Calu3 (cell line): ENCODE results near the gene ELANE. TPM values are rescaled to one million over a fixed set of nuclear protein-coding genes. Genes with fewer than 3 reads are reported as not detected.
"Not testable (repeated sequence)": the region's sequence is repeated elsewhere in the genome, so short reads cannot be mapped to it uniquely, and the experiment has no call there.

ENCODE experiments used
- BruUV-seq: library from RNA; stranded (reverse); fragments of 400-500 nt; replicated peaks from 2 replicates; lab custom pipeline; 2021; lab: Mats Ljungman, UMichigan
- CTCF ChIA-PET: fragments of 300-600 bp; sonication (Branson Sonifier 250); formaldehyde crosslinking; loops from one replicate; lab custom pipeline; 2022; ENCODE audit warnings: antibody characterized with exemption; lab: Charles Lee
- DNase-seq: peaks from one replicate; pipeline ENCODE4 v3.0.0; 2022
- H3K27ac Mint-ChIP-seq: one replicate; pipeline ENCODE4 v1.8.0; 2022; ENCODE audit warnings: mixed read lengths; ENCODE audit not compliant: unreplicated experiment
- H3K27me3 Mint-ChIP-seq: one replicate; pipeline ENCODE4 v1.8.0; 2022; ENCODE audit warnings: mixed read lengths; ENCODE audit not compliant: unreplicated experiment
- H3K36me3 Mint-ChIP-seq: one replicate; pipeline ENCODE4 v1.8.0; 2022; ENCODE audit warnings: mild to moderate bottlenecking, moderate library complexity, mixed read lengths; ENCODE audit not compliant: insufficient read depth, unreplicated experiment
- H3K4me1 Mint-ChIP-seq: one replicate; pipeline ENCODE4 v1.8.0; 2022; ENCODE audit warnings: mild to moderate bottlenecking, low read depth, mixed read lengths; ENCODE audit not compliant: unreplicated experiment
- H3K4me3 Mint-ChIP-seq: one replicate; pipeline ENCODE4 v1.8.0; 2022; ENCODE audit warnings: mild to moderate bottlenecking, low read depth, moderate library complexity, mixed read lengths; ENCODE audit not compliant: unreplicated experiment
- H3K9me3 Mint-ChIP-seq: one replicate; pipeline ENCODE4 v1.8.0; 2022; ENCODE audit warnings: low read depth, mixed read lengths; ENCODE audit not compliant: unreplicated experiment
- intact Hi-C: fragments of 100-400 bp; cut with micrococcal nuclease; formaldehyde crosslinking; loops from one replicate; pipeline ENCODE4 v1.10.0; 2022; ENCODE audit not compliant: unreplicated experiment
- total RNA-seq: library from RNA; stranded (reverse); gene quantifications from 2 replicates; pipeline ENCODE4 v1.2.3, GENCODE V29; 2022
- TF ChIP-seq, protein P1 (sequence below): fragments of 200-600 bp; IDR thresholded peaks from one replicate; pipeline ENCODE4 v1.8.0; 2022; ENCODE audit warnings: antibody characterized with exemption; ENCODE audit not compliant: unreplicated experiment

The ELANE gene
- total RNA-seq, 1 experiment from 2014 or later, result not detected

DNA sequence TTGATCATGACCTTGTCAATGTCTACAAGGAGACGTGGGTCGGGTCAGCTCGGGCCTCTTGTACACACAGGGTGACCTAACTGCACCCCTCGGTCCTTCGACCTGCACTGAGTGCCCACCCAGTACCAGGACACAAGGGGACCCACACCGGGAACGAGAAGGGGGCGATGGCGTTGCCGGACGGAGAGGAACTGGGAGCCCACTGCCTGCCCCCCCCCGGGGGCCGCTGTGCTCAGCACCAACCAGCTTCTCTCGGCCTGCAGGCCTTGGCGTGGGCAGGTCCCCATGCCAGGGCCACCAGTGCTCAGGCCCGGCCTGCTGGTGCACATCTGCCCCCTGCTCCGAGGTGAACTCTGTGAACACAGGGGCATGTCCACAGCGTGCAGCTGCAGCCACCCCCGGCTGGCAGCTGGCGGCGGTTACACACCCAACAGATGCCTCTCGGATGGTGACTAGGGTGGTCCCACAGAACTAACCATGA, 21.5 kb downstream of the ELANE start:
- CTCF ChIA-PET, result no interaction called here
- intact Hi-C loops, result no loop called here
- Mint-ChIP-seq H3K9me3 (no peaks in the 10 kb centered on the region), H3K27me3 (no peaks in the 10 kb centered on the region), H3K27ac (no peak overlapping the region), H3K4me3 (no peak overlapping the region), H3K4me1 (no peaks in the 10 kb centered on the region), H3K36me3 (peaks cover 30% of the 10 kb centered on the region)
- TF ChIP-seq, protein P1, sequence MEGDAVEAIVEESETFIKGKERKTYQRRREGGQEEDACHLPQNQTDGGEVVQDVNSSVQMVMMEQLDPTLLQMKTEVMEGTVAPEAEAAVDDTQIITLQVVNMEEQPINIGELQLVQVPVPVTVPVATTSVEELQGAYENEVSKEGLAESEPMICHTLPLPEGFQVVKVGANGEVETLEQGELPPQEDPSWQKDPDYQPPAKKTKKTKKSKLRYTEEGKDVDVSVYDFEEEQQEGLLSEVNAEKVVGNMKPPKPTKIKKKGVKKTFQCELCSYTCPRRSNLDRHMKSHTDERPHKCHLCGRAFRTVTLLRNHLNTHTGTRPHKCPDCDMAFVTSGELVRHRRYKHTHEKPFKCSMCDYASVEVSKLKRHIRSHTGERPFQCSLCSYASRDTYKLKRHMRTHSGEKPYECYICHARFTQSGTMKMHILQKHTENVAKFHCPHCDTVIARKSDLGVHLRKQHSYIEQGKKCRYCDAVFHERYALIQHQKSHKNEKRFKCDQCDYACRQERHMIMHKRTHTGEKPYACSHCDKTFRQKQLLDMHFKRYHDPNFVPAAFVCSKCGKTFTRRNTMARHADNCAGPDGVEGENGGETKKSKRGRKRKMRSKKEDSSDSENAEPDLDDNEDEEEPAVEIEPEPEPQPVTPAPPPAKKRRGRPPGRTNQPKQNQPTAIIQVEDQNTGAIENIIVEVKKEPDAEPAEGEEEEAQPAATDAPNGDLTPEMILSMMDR, result no peak
- no TSS peak for BruUV-seq
- no peak for DNase-seq

DNA sequence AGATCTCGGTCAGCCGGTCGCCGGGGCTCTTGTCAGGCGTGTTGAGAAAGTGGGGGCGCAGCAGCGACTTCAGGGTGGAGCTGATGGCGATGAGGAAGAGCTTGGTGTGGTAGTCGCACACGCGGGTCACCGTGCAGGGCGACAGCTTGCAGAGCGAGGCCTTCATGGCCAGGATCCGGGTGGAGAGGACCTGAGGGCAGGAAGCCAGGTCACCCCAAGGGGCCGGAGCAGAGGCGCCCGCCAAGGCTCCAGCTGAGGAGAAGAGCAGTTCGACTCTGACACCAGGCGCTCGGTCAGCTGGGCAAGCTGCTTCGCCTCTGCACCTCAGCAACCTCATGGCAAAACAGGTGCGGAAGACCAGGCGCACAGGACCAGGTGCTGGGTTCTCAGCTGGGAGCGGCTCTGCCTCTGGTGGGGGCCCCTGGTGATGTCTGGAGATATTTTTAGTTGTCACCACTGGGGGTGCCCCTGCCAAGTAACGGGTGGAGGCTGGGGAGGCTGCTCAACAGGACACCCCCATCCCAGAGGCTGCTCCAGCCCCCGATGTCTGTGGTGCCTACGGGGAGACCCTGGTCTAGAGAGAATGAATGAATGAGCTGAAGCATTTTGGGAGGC, 23.3 kb downstream of the ELANE start:
- no TSS peak for BruUV-seq
- Mint-ChIP-seq H3K27ac (no peak overlapping the region), H3K4me1 (no peaks in the 10 kb centered on the region), H3K4me3 (no peak overlapping the region), H3K36me3 (peaks cover 25% of the 10 kb centered on the region), H3K9me3 (no peaks in the 10 kb centered on the region), H3K27me3 (no peaks in the 10 kb centered on the region)
- intact Hi-C loops, result no loop called here
- TF ChIP-seq, protein P1, result no peak
- DNase-seq, result no peak
- CTCF ChIA-PET, result no interaction called here

DNA sequence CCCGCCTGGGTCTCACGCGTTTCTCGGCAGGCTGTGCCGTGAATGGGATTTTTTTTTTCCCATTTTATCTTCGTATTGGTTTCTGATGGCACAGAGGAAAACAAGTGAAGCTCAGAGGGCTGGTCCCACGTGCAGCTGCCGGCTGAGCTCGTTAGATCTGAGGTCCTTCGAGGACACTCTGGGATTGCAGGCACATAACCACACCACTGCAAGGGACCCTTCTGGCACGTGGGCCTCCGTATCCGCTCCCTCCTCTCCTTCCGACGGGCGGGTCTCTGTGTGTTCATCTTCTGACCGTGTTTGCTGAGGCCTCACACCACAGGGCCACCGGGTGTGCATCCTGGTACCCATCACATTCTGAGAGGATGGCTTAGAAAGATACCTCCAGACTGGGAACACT, 24.0 kb downstream of the ELANE start:
- no peak overlapping the region for H3K4me3 Mint-ChIP-seq
- TF ChIP-seq, protein P1, result no peak
- H3K36me3 Mint-ChIP-seq, result peaks cover 19% of the 10 kb centered on the region
- CTCF ChIA-PET, result no interaction called here
- DNase-seq, result no peak
- H3K27me3 Mint-ChIP-seq, result no peaks in the 10 kb centered on the region
- no peaks in the 10 kb centered on the region for H3K9me3 Mint-ChIP-seq
- no peaks in the 10 kb centered on the region for H3K4me1 Mint-ChIP-seq
- H3K27ac Mint-ChIP-seq, result no peak overlapping the region
- no TSS peak for BruUV-seq
- intact Hi-C loops, result no loop called here

DNA sequence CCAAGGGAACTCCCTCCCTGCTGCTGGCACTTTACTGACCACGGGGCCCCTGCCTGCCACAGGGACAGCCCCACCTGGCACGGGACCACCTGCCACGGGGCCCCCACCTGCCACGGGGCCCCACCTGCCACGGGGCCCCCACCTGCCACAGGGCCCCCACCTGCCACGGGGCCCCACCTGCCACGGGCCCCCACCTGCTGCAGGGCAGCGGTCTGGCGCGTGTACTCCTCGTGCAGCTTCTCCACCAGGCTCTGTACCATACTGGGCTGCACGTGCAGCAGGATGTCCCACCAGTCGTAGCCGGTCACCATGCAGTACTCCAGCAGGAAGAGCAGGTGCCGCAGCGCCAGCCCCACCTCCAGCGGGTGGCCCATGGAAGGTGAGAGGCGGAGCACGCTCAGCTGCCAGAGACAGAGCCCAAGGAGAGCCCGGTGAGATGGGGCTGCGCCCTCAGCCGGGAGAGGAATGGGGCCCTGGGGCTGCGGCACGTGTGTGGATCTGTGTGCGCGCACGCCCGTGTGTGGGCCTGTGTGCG, 24.7 kb downstream of the ELANE start:
- no peaks in the 10 kb centered on the region for H3K9me3 Mint-ChIP-seq
- DNase-seq, result no peak
- no peaks in the 10 kb centered on the region for H3K4me1 Mint-ChIP-seq
- no peak overlapping the region for H3K4me3 Mint-ChIP-seq
- CTCF ChIA-PET, result no interaction called here
- TF ChIP-seq, protein P1, result no peak
- no peak overlapping the region for H3K27ac Mint-ChIP-seq
- intact Hi-C loops, result no loop called here
- peaks cover 19% of the 10 kb centered on the region for H3K36me3 Mint-ChIP-seq
- H3K27me3 Mint-ChIP-seq, result no peaks in the 10 kb centered on the region
- BruUV-seq, result no TSS peak

DNA sequence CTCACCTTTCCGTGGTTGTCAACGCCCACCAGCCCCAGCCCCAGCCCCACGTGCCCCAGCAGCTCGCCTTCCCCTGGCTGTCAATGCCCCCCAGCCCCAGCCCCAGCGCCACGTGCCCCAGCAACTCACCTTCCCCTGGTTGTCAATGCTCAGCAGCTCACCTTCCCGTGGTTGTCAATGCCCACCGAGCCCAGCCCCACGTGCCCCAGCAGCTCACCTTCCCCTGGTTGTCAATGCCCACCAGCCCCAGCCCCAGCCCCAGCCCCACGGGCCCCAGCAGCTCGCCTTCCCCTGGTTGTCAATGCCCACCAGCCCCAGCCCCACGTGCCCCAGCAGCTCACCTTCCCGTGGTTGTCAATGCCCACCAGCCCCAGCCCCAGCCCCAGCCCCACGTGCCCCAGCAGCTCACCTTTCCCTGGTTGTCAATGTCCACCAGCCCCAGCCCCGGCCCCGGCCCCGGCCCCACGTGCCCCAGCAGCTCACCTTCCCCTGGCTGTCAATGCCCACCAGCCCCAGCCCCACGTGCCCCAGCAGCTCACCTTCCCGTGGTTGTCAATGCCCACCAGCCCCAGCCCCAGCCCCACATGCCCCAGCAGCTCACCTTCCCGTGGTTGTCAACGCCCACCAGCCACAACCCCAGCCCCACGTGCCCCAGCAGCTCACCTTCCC, 26.0 kb downstream of the ELANE start:
- CTCF ChIA-PET, BruUV-seq, intact Hi-C loops, H3K27me3 Mint-ChIP-seq, H3K4me3 Mint-ChIP-seq, H3K27ac Mint-ChIP-seq, H3K9me3 Mint-ChIP-seq, DNase-seq, H3K4me1 Mint-ChIP-seq: not testable (repeated sequence)
- H3K36me3 Mint-ChIP-seq, result peaks cover 11% of the 10 kb centered on the region

DNA sequence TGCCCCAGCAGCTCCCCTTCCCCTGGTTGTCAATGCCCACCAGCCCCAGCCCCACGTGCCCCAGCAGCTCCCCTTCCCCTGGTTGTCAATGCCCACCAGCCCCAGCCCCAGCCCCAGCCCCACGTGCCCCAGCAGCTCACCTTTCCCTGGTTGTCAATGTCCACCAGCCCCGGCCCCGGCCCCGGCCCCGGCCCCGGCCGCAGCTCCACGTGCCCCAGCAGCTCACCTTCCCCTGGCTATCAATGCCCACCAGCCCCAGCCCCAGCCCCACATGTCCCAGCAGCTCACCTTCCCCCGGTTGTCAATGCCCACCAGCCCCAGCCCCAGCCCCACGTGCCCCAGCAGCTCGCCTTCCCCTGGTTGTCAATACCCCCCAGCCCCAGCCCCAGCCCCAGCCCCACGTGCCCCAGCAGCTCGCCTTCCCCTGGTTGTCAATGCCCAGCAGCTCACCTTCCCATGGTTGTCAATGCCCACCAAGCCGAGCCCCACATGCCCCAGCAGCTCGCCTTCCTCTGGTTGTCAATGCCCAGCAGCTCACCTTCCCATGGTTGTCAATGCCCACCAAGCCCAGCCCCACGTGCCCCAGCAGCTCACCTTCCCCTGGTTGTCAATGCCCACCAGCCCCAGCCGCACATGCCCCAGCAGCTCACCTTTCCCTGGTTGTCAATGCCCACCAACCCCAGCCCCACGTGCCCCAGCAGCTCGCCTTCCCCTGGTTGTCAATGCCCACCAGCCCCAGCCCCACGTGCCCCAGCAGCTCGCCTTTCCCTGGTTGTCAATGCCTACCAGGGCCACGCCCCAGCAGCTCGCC, 26.9 kb downstream of the ELANE start:
- H3K27me3 Mint-ChIP-seq, H3K4me3 Mint-ChIP-seq, H3K9me3 Mint-ChIP-seq, H3K4me1 Mint-ChIP-seq, DNase-seq, H3K27ac Mint-ChIP-seq, intact Hi-C loops, BruUV-seq: not testable (repeated sequence)
- peaks cover 20% of the 10 kb centered on the region for H3K36me3 Mint-ChIP-seq
- CTCF ChIA-PET, result interaction anchor here (0.6 to 0.7 kb wide), 2 partner anchors 9 to 372 kb away, joined by 4 to 5 read pairs; no protein-coding TSS in a partner anchor
